VCaP (cell line): ENCODE results near the gene WDR38.

Experiments
- H3K27ac ChIP-seq: fragments of 450-650 bp; 2 replicates; pipeline ENCODE4 v1.5.1; 2017
- TF ChIP-seq, protein P1 (sequence below): fragments of 450-650 bp; conservative IDR thresholded peaks from 2 replicates; pipeline ENCODE4 v1.5.1; 2017; ENCODE audit warnings: mild to moderate bottlenecking, moderate library complexity

WDR38 gene

GRCh38 chr9:124855944-124856765 is 2.9 kb downstream of the WDR38 start:
- TF ChIP-seq, protein P1, sequence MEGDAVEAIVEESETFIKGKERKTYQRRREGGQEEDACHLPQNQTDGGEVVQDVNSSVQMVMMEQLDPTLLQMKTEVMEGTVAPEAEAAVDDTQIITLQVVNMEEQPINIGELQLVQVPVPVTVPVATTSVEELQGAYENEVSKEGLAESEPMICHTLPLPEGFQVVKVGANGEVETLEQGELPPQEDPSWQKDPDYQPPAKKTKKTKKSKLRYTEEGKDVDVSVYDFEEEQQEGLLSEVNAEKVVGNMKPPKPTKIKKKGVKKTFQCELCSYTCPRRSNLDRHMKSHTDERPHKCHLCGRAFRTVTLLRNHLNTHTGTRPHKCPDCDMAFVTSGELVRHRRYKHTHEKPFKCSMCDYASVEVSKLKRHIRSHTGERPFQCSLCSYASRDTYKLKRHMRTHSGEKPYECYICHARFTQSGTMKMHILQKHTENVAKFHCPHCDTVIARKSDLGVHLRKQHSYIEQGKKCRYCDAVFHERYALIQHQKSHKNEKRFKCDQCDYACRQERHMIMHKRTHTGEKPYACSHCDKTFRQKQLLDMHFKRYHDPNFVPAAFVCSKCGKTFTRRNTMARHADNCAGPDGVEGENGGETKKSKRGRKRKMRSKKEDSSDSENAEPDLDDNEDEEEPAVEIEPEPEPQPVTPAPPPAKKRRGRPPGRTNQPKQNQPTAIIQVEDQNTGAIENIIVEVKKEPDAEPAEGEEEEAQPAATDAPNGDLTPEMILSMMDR: peak; percentile 58
- peak overlapping the region; percentile 19; the same call in 1 of the 2 replicates for H3K27ac ChIP-seq

DNA sequence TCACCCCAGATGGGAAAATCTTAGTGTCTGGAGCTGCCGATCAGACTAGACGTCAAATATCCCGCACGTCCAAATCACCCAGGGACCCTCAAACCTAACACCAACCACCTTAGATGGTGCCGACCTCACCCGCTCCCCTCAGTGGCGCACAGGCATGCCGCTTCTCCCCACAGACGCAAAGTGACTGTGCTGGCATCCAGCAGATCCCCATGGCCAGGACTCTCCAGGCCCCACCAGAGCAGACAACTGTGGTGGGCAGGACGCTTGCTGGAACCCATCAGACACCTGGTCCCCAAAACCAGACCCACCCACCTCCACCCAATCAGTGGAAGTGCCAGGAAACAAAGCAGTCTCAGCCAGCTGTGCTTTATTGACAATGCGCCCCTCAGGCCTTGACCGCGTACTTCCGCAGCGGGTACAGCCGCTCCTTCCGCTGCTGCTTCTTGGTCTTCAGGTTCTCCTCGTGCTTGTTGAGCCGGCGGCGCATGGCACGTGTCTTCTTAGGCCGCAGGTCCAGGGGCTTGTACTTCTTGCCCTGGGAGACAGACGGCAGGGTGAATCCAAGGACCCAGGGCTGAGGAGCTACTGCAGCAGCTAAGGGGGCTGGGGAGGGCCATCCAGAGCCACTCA is 4.4 kb downstream of the WDR38 start:
- TF ChIP-seq, protein P1: no peak
- peak overlapping the region; percentile 93; the same call in 1 of the 2 replicates for H3K27ac ChIP-seq

- TF ChIP-seq, protein P1: 0 out of 2 replicates have a peak, but pooled peaks have one; percentile 9
- H3K27ac ChIP-seq: peak overlapping the region; percentile 93
Observed at GRCh38 chr9:124858330-124859046, 5.2 kb downstream of the WDR38 start.

- TF ChIP-seq, protein P1: no peak
- peak overlapping the region; percentile 93; the same call in 1 of the 2 replicates for H3K27ac ChIP-seq
Observed at GRCh38 chr9:124859803-124860581, 6.7 kb downstream of the WDR38 start.

DNA sequence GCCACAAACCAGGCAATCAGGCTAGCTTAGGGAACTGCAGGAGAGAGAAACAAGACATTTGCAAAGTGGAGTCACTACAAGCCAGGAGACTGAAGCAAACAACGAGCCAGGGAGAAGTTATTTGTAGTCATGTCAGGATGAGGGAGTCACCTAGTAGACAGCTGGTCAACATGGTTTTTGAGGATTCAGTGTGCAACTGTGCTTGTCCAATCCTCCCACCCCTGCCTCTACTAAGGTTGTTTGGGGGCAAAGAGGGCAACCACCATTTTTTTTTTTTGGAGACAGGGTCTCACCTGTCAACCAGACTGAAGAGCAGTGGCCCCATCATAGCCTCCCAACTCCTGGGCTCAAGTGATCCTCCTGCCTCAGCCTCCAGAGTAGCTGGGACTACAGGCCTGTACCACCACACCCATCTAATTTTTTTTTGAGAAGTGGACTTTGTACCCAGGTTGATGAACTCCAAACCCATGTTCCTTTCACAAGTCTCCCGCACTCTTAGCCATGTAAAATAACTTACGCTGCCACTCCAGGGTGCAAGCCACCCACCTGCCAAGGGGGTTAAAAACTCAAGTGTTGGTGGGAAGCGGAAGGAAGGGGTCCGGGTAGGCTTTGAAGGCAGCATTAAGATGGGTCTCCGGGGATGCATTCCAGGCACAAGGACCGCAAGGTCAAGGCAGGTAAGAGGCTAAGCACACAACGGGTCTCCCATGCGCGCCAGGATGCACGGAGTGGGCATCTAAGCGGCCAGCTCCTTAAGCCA is 7.5 kb downstream of the WDR38 start:
- peak overlapping the region; percentile 93 for H3K27ac ChIP-seq
- TF ChIP-seq, protein P1: no peak

DNA sequence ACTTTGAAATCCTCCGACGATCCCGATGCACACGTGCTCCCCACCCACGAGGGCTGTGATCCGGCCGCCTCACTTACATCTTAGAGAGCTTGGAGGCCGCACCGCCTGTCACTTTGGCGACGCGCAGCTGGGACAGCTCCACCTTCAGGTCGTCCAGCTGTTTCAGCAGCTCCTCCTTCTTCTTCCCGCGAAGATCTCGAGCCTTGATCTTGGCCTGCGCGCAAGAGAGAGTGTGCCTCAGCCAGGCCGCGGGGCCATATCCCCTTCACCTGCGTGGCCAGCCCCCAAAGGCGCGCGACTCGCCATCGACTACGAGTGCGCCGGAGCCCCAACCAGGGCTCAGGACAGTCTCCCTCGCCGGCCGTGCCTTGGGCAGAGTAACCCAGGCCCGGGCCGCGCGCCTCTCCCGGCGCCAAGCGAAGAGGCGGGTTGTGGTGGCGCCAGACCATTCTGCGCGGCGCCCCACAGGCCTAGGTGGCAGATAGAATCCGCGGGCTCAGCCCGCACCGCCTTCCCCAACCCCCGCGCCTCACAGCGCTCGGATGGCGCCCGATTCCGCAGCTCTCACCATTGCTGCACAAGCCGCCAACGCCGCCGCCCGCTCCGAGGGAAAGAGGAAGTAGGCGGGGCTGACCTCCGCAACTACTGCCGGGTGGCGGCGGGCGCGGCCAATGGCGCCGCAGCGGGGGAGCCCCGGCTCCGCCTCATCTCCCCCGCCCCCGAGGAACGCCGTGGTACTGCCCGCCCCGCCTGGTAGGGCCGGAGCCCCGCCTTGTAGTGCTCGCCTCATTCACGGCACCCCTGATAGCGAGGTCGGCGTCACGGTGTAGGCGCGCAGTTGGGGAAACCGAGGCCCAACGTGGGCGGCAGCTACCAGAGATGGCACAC is 8.3 kb downstream of the WDR38 start, which contains the start of the genes ARPC5L and RPL35:
Gene ARPC5L (plus strand): TSS at position 789 of the 888 bp plus-strand sequence. CDS start 7,161 bp downstream, outside the sequence.
Gene RPL35 (minus strand): TSS at position 616 of the 888 bp plus-strand sequence. CDS start 45 bp downstream, at position 571.
- TF ChIP-seq, protein P1: peak; percentile 38
- H3K27ac ChIP-seq: peak within 1 kb of the TSS; percentile 93
